Endothelial cell of umbilical vein (primary cell): ENCODE measurements around the gene AGBL4. TPM values are rescaled to one million over a fixed set of nuclear protein-coding genes. Genes with fewer than 3 reads are reported as not detected.

Experiments
- BruUV-seq: library from RNA; stranded (reverse); fragments of 400-500 nt; replicated peaks from 2 replicates; lab custom pipeline; 2021; lab: Mats Ljungman, UMichigan
- CTCF ChIA-PET: fragments of 300-600, 350-600 bp; sonication (Branson Sonifier 250); formaldehyde crosslinking; loops from one replicate; lab custom pipeline; 2021; ENCODE audit warnings: antibody characterized with exemption, inconsistent platforms; lab: Charles Lee
- POLR2A ChIA-PET: fragments of 300-600, 350-600 bp; sonication (Branson Sonifier 250); formaldehyde crosslinking; loops from one replicate; lab custom pipeline; 2021; ENCODE audit warnings: antibody characterized with exemption, inconsistent platforms; lab: Charles Lee
- DNase-seq: peaks from one replicate; pipeline ENCODE4 v3.0.0-alpha.2; 2011; ENCODE audit warnings: low read depth, low spot score
- FAIRE-seq: peaks from 2 replicates; lab custom pipeline; 2011; peaks lifted over from hg19 to GRCh38; lab: Jason Lieb, UNC
- H2AFZ ChIP-seq: 2 replicates; pipeline ENCODE4 v1.6.0; 2012; ENCODE audit warnings: low read depth, low read length, control low read depth, inconsistent platforms
- H3K27ac ChIP-seq: 2 replicates; pipeline ENCODE4 v1.5.1; 2011; ENCODE audit warnings: low read depth, mild to moderate bottlenecking, control low read depth, low read length, moderate library complexity; ENCODE audit not compliant: insufficient read depth
- H3K27me3 ChIP-seq, 2 experiments: 2 replicates each; pipeline versions ENCODE4 v1.6.0 to v1.6.1; 2011; ENCODE audit warnings: low read length in 2 of 2, mixed read lengths in 1 of 2; ENCODE audit not compliant: control insufficient read depth in 2 of 2, insufficient read depth in 2 of 2
- H3K36me3 ChIP-seq, 2 experiments: 2 replicates in 1 of 2; 3 replicates in 1 of 2; pipeline ENCODE4 v1.5.1; 2011; ENCODE audit warnings: low read length in 2 of 2, mild to moderate bottlenecking in 1 of 2, moderate library complexity in 1 of 2; ENCODE audit not compliant: control insufficient read depth in 2 of 2, insufficient read depth in 2 of 2; ENCODE audit errors: extremely low read depth in 1 of 2
- H3K4me1 ChIP-seq: 3 replicates; pipeline ENCODE4 v1.5.1; 2011; ENCODE audit warnings: mild to moderate bottlenecking, low read length; ENCODE audit not compliant: control insufficient read depth, insufficient read depth; ENCODE audit errors: extremely low read depth
- H3K4me2 ChIP-seq: 2 replicates; pipeline ENCODE4 v1.6.1; 2011; ENCODE audit warnings: low read length, control low read depth, mixed read lengths; ENCODE audit not compliant: insufficient read depth
- H3K4me3 ChIP-seq, 3 experiments: fragments of 200-600 bp in 1 of 3; sonication (generic), shearing (Covaris generic) in 1 of 3; replicated peaks in 1 of 3; 2 replicates each; pipeline ENCODE4 v1.5.1; 2011 to 2016; ENCODE audit warnings: control low read depth in 3 of 3, low read length in 3 of 3, mild to moderate bottlenecking in 2 of 3, inconsistent platforms in 1 of 3, low read depth in 1 of 3, moderate library complexity in 1 of 3; ENCODE audit not compliant: insufficient read depth in 1 of 3
- H3K79me2 ChIP-seq: 2 replicates; pipeline ENCODE4 v1.6.0; 2012; ENCODE audit warnings: low read length, inconsistent platforms; ENCODE audit not compliant: control insufficient read depth, insufficient read depth
- H3K9ac ChIP-seq: replicated peaks from 2 replicates; pipeline ENCODE3; 2011; ENCODE audit warnings: low read length, control low read depth; ENCODE audit not compliant: insufficient read depth; ENCODE audit errors: extremely low read depth
- H3K9me1 ChIP-seq: replicated peaks from 3 replicates; pipeline ENCODE4 v1.6.0; 2011; ENCODE audit warnings: mild to moderate bottlenecking, low read length; ENCODE audit not compliant: control insufficient read depth, insufficient read depth; ENCODE audit errors: extremely low read depth
- H3K9me3 ChIP-seq: replicated peaks from 2 replicates; pipeline ENCODE4 v1.5.1; 2012; ENCODE audit warnings: low read length, inconsistent platforms; ENCODE audit not compliant: control insufficient read depth, insufficient read depth
- H4K20me1 ChIP-seq: replicated peaks from 2 replicates; pipeline ENCODE3; 2011; ENCODE audit warnings: mild to moderate bottlenecking, low read length; ENCODE audit not compliant: control insufficient read depth, insufficient read depth; ENCODE audit errors: extremely low read depth
- CTCF ChIP-seq, 2 donors: IDR thresholded peaks; 1 replicate in 1 of 2; 2 replicates in 1 of 2; pipeline ENCODE4 v1.5.1; 2011; ENCODE audit warnings: low read length in 2 of 2, mild to moderate bottlenecking in 2 of 2, moderate library complexity in 2 of 2, control low read depth in 1 of 2, inconsistent platforms in 1 of 2, low read depth in 1 of 2; ENCODE audit not compliant: insufficient read depth in 1 of 2; ENCODE audit errors: extremely low read depth in 1 of 2
- EZH2 ChIP-seq: IDR thresholded peaks from 2 replicates; pipeline ENCODE4 v1.6.1; 2012; ENCODE audit warnings: borderline replicate concordance, low read depth, mild to moderate bottlenecking, moderate library complexity, low read length, inconsistent platforms; ENCODE audit not compliant: severe bottlenecking
- FOS ChIP-seq: IDR thresholded peaks from 2 replicates; pipeline ENCODE4 v1.6.1; 2011; ENCODE audit warnings: mild to moderate bottlenecking, low read length, moderate library complexity, borderline replicate concordance; ENCODE audit not compliant: insufficient read depth
- GATA2 ChIP-seq: IDR thresholded peaks from 2 replicates; pipeline ENCODE4 v1.7.0; 2011; ENCODE audit warnings: low read depth, mild to moderate bottlenecking, moderate library complexity, mixed read lengths, low read length; ENCODE audit not compliant: insufficient read length, insufficient read depth
- JUN ChIP-seq: IDR thresholded peaks from 2 replicates; pipeline ENCODE4 v1.6.1; 2011; ENCODE audit warnings: borderline replicate concordance, low read depth; ENCODE audit not compliant: insufficient read length, insufficient read depth
- MYC ChIP-seq: IDR thresholded peaks from one replicate; pipeline ENCODE4 v1.6.1; 2011; ENCODE audit warnings: mild to moderate bottlenecking, low read depth, low read length
- POLR2A ChIP-seq: IDR thresholded peaks from 2 replicates; pipeline ENCODE4 v1.6.1; 2012; ENCODE audit warnings: low read depth, mild to moderate bottlenecking, control low read depth, low read length
- POLR2AphosphoS5 ChIP-seq: IDR thresholded peaks from 2 replicates; pipeline ENCODE4 v1.6.1; 2012; ENCODE audit warnings: low read depth, mild to moderate bottlenecking, control low read depth, low read length, moderate library complexity; ENCODE audit not compliant: insufficient read depth
- dilution Hi-C: fragments of 300-500 bp; cut with MboI; formaldehyde crosslinking; loops from one replicate; pipeline ENCODE4 v1.15.0; 2019; ENCODE audit warnings: low sequenced_read_pairs; ENCODE audit not compliant: extremely low pct_ligation_motif_present
- intact Hi-C: fragments of 100-400 bp; cut with micrococcal nuclease; formaldehyde crosslinking; loops from one replicate; pipeline ENCODE4 v1.10.0; 2022
- polyA plus RNA-seq, 4 experiments: library from polyadenylated mRNA; depleted of rRNA in 3 of 4; stranded (reverse) in 3 of 4; unstranded in 1 of 4; fragments of >200 nt; gene quantifications; 2 replicates each; pipeline versions ENCODE4 v1.2.1 to v1.2.3, GENCODE V29; 2011 to 2012; ENCODE audit warnings: missing spikeins in 1 of 4
- total RNA-seq: library from RNA; stranded (reverse); gene quantifications from 2 replicates; pipeline ENCODE4 v1.2.3, GENCODE V29; 2021
- TF ChIP-seq, protein P1 (sequence below): IDR thresholded peaks from 2 replicates; pipeline ENCODE4 v1.6.1; 2011; ENCODE audit not compliant: insufficient read depth, insufficient read length

The AGBL4 gene
- total and polyA plus RNA-seq, 2 donors (not counting 3 experiments of a cell fraction or from before 2014, with no cell fraction given), result not detected

- no TSS peak for BruUV-seq
- no peak for FAIRE-seq
- DNase-seq, result no peak
- POLR2A ChIA-PET, result no interaction called here
- Histone ChIP-seq H4K20me1 (no peaks in the 10 kb centered on the region), H2AFZ (no peak overlapping the region), H3K79me2 (no peaks in the 10 kb centered on the region), H3K9me1 (no peaks in the 10 kb centered on the region), H3K4me2 (no peak overlapping the region), H3K9me3 (no peaks in the 10 kb centered on the region), H3K27ac (no peak overlapping the region), H3K4me3 (no peak overlapping the region), H3K4me1 (no peaks in the 10 kb centered on the region), H3K36me3 (no peaks in the 10 kb centered on the region), H3K27me3 (no peaks in the 10 kb centered on the region), H3K9ac (no peak overlapping the region)
- CTCF ChIA-PET, result no interaction called here
- intact Hi-C loops (no loop called here), dilution Hi-C loops (no loop called here)
- TF ChIP-seq GATA2 (no peak), MYC (no peak), JUN (no peak), POLR2AphosphoS5 (no peak), FOS (no peak), EZH2 (no peak), CTCF (IDR thresholded peaks at IDR 0.05; ENCODE audit: extremely low read depth in 1 of 2, insufficient read depth in 1 of 2, low read depth in 1 of 2, low read length in 2 of 2) (no peak), POLR2A (no peak)
- TF ChIP-seq, protein P1, sequence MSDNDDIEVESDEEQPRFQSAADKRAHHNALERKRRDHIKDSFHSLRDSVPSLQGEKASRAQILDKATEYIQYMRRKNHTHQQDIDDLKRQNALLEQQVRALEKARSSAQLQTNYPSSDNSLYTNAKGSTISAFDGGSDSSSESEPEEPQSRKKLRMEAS, result no peak
Measured at GRCh38 chr1:48996311-48996710, 1027.4 kb downstream of the AGBL4 start.
